GM18517 (cell line): ENCODE data around the gene BICD1.

Source experiments
- ATAC-seq: cut with Tn5 transposase; IDR thresholded peaks from one replicate; pipeline ENCODE4 v1.9.1; 2021; ENCODE audit warnings: mild to moderate bottlenecking, moderate library complexity; ENCODE audit not compliant: unreplicated experiment

Gene BICD1

DNA sequence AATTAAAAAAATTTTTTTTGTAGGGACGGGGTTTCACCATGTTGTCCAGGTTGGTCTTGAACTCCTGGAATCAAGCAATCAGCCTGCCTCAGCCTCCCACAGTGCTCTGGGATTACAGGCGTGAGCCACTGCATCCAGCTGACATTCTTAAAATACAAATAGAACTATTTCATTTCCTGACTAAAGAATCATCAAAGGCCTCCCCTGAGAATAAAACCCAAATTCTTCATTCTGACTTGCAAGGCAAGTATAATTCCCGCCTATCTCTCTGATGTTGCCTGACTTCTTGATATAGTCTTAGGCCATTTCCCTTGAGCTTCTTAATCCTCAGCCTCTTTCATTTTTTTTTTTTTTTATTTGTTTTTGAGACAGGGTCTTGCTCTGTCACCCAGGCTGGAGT lies 4.4 kb upstream of the BICD1 start:
- ATAC-seq: no peak

DNA sequence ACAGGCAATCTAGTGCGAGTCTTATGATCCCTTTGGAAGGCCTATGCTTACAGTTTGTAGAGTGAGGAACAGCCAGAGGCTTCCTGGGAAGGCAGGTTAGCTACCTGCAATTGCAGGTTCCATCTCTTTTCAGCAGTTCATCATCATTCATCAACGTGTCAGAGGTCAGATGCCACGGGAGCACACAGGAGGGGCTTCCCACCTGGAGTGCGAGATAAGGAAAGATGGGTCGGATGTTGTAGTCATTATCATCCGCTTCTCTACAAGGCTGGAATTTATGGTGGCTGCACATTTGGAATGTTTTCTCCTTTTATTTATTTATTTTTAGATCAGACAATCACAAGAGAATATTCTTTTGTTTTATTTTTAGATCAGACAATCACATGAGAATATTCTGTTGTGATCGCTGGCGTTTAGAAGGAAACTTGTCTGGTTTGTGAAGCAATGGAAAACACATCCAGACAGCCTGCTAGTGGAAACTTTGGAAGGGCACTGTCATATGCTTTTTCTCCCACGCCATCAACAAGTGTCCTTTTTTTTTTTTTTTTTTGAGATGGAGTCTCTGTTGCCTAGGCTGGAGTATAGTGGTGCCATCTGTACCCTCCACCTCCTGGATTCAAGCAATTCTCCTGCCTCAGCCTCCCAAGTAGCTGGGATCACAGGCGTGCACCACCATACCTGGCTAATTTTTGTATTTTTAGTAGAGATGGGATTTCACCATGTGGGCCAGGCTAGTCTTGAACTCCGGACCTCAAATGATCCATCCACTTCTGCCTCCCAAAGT lies 1.9 kb upstream of the BICD1 start:
- ATAC-seq: no peak

DNA sequence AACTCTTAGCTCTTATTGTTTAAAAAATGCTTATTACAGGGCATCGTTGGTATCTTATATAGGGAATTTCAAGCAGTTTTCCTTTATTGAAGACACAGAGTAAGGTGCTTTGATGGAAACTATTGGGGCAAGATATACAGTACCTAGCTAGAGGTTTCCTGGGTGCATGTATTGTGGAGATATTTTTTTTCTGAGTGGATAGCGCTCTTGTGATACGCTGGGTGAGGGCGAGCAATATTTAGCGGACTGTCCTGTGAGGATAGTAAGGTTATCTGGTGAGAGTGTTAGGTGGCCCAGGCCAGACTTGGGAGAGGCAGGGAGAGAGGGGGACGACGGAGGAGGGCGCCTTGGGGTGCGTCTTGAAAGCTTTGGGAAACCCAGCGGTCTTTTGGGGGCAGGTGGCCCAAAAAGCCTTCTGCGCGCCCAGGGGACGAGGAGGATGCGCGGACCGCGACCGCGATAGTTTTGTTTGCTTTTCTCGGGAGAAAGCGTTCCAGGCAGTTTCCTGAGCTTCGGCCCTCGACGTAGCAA lies 596 bp upstream of the BICD1 start:
- ATAC-seq: peak; percentile 3

DNA sequence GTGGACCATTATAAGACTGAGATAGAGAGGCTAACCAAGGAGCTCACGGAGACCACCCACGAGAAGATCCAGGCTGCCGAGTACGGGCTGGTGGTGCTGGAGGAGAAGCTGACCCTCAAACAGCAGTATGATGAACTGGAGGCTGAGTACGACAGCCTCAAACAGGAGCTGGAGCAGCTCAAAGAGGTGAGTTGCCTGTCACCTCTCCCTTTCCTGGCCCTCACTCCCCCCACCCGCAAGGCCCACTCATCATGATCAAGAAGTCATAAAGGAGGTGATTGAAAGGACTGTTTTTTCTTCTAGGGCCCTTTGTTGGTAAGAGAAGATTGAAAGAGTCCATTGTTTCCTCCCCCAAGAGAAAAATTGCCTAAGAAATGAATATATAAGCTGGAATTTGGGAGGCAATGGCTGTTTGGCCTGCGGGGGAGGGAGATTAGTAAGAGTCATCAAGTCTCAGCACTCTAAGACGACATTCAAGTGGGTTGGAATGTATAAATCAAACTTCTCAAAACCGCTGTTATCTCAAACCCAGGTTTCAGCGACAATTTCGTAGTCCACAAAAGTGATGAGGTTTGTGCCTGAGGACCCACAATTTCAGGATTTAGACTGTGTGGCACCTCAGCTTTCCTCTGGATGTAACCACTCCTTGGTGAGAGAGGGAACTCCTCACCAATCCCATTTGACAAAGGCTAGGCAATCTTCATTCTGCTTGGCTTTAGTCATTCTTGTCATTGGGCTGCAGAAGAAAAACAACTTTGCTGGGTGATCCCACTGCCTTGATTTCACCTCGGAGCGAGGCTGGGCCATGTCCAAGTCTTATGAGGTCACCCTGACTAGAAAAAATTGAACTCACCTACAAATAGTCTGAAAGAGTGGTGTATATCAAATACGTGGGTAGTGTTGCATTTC lies 966 bp downstream of the BICD1 start:
- no peak for ATAC-seq

DNA sequence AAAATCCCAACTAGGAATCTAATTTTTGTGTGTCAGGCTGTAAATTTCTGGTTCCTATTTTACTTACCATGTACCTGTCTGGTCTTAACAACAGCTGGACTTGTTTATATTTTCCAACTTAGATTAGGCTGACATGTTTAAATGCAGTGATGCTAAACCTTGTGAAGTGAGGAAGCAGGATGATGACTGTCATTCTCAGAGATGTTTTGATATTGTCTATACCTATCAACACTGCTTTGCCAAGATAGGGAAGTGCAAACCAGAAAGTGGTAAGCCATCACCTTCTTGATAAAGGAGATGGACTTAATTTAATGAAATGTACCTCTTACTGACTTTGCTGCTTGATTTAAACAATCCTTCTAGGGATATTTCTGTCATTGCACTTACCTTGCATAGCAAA lies 2.1 kb downstream of the BICD1 start:
- no peak for ATAC-seq

- ATAC-seq: no peak
Observed at GRCh38 chr12:32110417-32110816, 3.8 kb downstream of the BICD1 start.

- no peak for ATAC-seq
Observed at GRCh38 chr12:32110942-32111341, 4.3 kb downstream of the BICD1 start.

DNA sequence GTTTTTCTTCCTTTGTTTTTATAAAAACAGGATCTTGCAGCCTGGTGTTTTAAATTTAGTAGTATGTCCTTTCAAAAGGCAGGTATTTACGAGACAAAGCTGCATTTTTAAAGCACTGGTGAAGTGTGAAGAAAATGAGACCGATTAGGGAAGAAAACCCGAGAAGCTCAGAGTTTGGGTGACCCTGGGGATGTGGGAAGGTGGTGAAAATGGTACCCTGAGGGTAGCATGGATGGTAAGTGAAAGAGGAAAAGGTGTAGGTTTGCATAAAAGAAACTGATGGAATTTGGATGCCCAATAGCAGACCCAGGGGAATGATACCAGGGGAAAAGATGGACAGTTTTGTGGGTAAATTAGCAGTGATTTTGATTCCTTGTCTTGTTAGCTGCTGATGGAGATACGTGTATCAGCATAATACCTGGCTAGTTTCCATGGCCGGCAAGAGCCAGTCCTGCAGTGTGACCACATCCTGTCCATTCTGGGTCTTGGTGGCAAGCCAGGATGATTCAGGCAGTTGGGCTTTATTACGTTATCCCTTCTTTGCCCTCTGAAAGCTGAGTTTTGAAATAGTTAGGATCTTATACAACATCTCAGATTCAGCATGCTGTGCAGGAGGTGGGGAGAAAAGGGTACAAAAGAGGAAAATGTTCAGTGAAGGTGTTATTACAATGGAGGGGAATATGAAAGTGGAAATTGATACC lies 8.9 kb downstream of the BICD1 start:
- ATAC-seq: no peak

GRCh38 chr12:32116897-32117296 lies 10.2 kb downstream of the BICD1 start:
- no peak for ATAC-seq

- no peak for ATAC-seq
Observed at GRCh38 chr12:32117316-32117715, 10.7 kb downstream of the BICD1 start.

DNA sequence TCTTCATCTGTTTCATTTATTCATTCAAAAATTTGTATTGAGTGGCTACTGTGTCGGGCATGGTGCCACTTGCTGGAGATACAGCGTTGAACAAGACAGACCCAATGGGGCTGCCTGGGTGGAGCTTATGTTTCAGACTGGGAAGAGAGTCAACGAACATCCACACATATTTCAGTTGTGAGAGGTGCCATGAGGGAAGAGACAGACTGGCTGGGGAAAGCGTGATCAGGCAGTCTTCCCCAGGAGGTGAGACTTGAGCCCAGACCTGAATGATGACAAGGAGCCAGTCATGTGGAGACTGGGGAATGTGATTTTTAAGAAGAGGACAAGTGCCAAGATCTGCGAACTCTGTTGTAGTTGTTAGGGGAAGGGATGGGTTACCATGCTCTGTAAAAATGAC lies 12.2 kb downstream of the BICD1 start:
- no peak for ATAC-seq

DNA sequence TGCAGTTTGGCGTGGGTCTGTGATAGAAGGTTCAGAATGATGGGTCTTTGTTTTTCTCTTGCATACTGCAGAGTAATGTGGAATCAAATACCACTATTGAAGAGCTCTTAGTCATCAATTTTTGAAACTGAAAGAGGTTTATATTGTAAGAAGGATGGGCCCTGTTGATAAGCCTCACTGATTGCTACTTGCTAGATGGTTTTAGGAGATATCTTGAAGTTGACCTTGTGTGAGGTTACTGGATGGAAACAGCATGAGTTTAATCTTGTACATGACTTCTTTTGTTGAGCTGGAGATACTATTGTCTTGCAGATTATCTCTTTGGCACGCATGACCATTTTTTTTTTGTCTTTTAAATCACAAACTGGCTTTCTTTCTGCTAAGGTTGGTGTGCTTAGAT lies 13.8 kb downstream of the BICD1 start:
- peak; percentile 83 for ATAC-seq

GRCh38 chr12:32124637-32125036 lies 18.0 kb downstream of the BICD1 start:
- no peak for ATAC-seq

DNA sequence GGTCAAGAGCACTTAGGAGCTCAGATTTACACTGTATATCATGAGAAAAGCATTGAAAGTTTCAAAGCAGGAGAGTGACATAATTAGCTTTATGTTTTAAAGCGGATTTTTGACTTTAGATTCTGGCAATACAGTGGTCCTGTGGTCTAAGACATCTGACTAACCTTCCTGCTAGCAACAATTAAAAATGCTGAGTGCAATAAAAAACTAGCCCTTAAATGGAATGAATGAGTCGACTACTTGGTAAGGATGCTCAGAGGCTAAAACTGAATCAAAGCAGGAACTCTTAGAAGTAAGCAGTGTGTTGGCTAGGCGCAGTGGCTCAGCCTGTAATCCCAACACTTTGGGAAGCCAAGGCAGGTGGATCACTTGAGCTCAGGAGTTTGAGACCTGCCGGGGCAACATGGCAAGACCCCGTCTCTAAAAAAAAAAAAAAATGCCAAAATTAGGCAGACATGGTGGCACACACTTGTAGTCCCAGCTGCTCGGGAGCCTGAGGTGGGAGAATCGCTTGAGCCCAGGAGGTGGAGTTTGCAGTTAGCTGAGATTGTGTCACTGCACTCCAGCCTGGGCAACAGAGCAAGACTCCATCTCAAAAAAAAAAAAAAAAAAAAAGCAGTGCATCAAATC lies 18.9 kb downstream of the BICD1 start:
- no peak for ATAC-seq

GRCh38 chr12:32126720-32127119 lies 20.1 kb downstream of the BICD1 start:
- ATAC-seq: no peak

- no peak for ATAC-seq
Observed at GRCh38 chr12:32131666-32132065, 25.0 kb downstream of the BICD1 start.

DNA sequence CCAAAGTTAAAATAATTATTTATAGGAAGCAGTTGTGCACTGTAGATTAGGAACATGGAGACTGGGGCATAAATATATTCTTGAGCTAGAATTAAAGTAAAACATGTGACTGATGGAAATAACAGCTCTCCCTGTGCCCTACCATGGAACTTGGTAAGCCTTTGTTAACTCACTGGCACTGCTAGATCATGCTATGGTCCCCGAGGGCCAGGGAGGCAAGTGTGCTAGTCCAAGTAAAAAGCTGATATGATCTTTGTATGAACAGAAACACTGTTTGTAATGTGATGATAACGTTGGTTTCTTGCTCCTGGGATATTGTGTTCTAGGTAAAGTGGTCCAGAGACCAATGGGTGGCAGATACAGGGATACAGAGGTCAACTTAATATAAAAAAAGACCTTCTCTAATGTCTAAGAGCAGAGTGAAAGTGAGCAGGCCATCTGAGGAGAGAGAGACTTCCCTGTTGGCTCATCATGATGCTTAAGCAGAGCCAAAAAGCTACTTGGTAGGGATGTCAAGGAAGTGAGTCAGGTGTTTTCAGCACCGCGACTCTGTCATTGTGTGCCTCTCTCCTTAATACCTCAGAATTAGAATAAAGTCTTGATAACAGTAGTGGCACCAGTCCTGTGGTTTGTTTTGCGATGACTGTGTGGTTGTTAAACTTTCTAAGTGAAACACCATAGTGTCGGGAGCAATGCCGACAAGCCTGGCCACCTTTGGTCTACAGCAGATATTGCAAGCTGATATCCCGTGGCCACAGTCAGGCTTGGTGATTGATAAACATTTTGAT lies 27.6 kb downstream of the BICD1 start:
- ATAC-seq: peak; percentile 60

DNA sequence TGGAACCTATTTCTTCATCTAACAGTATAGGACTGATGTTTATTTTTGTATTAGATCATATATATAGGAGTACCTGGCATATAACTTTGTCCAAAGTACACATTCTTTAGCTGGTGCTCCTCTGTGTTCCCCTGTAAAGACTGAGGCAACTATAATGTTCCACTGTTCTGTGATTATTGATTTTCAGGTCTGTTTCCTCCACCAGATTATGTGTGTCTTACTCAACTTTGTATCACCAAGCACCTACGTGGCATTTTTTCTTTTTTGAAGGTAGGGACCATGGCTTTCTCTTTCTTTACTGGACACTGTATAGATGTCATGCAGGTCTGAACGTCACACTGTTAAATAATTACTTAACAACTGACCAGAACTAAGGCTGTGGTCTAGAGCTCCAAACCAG lies 29.3 kb downstream of the BICD1 start:
- ATAC-seq: no peak

DNA sequence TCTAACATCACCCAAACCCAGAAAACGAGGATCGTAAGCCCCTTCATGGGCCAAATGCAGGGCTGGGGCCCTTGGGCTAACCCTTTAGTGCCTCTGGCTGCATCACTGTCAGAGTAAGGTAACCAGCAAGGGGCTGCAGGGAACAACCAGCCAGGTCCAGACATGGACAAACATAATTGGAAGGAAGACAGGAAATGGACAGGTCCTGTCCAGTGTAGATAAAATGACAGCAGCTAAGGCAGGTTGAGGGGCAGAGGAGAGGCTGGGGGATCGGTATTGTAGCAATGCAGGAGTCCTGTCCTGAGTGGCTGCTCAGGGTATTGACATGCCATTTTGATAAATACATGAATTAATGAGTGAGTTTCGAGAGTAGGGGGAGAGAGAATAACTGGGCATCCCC lies 29.8 kb downstream of the BICD1 start:
- ATAC-seq: no peak

GRCh38 chr12:32139064-32139421 lies 32.4 kb downstream of the BICD1 start:
- ATAC-seq: peak; percentile 91
